ENCODE results near the gene DNPEP.
A peak's percentile ranks its signal among the peaks of the same experiment; 100 is the strongest.

The DNPEP gene

DNA sequence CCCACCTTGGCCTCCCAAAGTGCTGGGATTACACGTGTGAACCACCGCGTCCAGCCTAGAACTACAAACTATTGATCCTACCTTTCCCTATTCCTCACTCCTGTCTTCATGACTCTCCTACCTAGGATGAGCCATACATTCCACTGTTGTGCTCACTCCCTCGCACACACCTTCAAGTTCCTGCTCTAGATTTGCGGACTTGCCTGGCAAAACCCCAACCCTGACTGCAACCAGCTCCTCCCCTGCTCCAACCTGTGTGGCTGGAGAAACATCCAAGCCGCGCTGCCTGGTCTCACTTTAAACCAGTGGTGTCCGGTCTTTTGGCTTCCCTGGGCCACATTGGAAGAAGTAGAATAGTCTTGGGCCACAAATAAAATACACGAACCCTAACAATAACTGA is 5.0 kb upstream of the DNPEP start:
- TF ChIP-seq, protein P1, sequence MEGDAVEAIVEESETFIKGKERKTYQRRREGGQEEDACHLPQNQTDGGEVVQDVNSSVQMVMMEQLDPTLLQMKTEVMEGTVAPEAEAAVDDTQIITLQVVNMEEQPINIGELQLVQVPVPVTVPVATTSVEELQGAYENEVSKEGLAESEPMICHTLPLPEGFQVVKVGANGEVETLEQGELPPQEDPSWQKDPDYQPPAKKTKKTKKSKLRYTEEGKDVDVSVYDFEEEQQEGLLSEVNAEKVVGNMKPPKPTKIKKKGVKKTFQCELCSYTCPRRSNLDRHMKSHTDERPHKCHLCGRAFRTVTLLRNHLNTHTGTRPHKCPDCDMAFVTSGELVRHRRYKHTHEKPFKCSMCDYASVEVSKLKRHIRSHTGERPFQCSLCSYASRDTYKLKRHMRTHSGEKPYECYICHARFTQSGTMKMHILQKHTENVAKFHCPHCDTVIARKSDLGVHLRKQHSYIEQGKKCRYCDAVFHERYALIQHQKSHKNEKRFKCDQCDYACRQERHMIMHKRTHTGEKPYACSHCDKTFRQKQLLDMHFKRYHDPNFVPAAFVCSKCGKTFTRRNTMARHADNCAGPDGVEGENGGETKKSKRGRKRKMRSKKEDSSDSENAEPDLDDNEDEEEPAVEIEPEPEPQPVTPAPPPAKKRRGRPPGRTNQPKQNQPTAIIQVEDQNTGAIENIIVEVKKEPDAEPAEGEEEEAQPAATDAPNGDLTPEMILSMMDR (IDR thresholded peaks at IDR 0.05; ENCODE audit: control insufficient read depth, extremely low read depth, insufficient read depth), result no peak
- DNase-seq (ENCODE audit: low read depth), result no peak
- H3K4me3 ChIP-seq (ENCODE audit: low read depth, low read length), result no peak overlapping the region

DNA sequence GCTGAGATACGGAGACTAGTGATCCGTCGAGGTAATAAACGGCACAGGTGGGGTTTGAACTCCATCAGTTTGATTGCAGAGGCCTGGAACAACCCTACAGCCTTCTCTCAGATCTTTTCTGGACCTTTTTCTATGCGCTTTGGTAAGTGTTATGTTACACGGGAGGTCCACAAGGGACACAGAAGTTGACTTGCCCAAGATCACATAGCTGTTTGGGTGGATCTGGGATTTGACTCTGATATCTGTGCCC is 1.1 kb upstream of the DNPEP start:
- TF ChIP-seq, protein P1 (IDR thresholded peaks at IDR 0.05; ENCODE audit: control insufficient read depth, extremely low read depth, insufficient read depth), result no peak
- H3K4me3 ChIP-seq (ENCODE audit: low read depth, low read length), result peak overlapping the region; percentile 38
- DNase-seq (ENCODE audit: low read depth), result no peak

DNA sequence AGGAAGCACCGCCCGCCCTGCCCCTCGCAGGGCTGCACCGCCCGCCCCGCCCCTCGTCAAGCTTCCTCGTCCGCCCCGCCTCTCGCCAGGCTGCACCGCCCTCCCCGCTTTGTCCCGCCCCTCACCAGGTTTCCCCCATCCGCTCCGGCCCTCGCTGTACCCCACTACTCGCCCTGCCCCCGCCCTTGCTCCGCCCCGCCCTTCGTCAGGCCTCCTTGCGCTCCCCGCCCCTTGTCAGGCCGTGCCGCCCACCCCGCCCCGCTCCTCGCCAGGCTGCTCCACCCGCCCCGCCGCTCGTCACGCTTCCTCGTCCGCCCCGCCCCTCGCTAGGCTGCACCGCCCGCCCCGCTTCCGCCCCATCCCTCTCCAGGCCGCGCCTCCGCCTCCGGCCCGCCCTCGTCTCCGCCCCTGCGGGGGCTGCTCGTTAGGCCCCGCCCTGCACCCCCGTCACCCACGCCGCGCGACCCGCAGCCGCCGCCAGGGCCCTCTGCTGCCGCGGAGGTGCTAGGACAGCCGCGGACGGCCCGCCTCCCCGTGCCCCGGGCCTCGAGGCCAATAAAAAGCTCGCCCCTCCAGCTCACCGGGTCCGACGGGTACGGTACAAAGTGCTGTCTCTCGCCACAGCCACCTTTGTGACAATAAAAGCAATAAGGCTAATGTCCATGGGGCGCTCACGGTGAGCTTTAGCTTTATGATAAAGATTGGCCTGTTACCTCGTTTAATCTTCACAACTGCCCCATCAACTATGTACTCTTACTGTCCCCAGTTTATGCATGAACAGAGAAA is 602 bp upstream of the DNPEP start:
- DNase-seq (ENCODE audit: low read depth), result no peak

DNA sequence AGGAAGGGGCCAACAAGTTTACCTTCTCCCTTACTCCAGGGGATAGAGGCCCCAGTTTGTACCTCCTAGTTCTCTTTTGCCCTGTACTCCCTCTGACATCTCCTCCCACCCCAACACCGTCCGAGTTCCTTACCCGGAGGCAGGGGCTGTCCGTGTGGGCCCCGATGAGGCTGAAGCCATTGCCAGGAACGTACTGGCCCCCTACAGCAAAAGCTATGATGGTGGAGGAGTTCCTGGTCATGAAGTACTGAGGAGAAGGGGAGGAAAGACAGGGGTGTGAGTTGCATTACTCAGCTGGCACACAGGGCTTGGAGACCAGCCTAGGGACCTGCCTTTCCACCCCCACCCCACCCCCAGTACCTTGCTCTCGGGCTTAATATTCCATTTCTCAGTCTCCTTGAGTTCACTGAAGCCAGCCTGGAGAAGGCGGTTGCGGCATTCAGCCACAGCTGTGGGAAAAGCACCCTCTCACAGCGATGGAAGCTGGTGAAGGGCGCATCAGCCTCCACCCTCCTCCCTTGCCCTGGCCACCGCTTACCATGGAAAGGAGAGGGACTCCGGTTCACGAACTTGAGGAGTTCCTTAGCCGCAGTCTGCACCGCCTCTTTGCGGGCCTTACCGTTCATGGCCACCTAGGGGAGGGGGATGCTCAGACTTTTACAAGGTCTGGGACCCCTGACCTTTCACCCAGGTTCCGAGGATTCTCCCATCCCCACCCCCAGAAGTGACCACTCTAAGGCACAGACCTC is 1.0 kb downstream of the DNPEP start:
- TF ChIP-seq, protein P1 (IDR thresholded peaks at IDR 0.05; ENCODE audit: control insufficient read depth, extremely low read depth, insufficient read depth), result no peak
- DNase-seq (ENCODE audit: low read depth), result no peak

More for the DNA sequence above, 602 bp upstream of the DNPEP start:
- TF ChIP-seq, protein P1 (IDR thresholded peaks at IDR 0.05; ENCODE audit: control insufficient read depth, extremely low read depth, insufficient read depth), result peak; percentile 41
- peak overlapping the region; percentile 38 for H3K4me3 ChIP-seq (ENCODE audit: low read depth, low read length)

DNA sequence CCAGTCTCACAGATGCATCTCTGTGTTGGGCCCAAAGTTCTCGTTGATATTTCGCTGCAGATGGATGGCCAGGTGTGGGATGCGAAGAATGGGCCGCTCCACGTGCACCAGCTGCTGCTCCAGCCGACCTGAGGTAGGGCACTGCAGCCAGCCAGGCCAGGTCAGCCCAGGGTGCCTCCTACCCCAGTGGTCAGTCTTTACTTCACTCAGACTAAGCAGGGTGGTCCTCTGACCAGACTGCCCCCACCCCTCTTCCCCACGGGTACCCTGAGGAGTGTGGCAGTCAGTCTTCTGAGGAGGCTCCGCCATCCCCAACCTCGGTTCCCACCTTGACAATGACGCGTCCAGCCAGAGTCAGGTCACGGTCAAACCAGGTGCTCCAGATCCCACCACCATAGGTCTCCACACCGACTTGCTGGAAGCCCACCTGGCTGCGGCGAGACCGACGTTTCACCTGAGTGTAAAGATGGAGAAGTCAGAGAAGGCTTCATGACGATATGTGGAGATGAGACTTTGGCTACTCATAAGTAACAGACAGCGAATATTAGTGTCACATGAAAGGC is 1.7 kb downstream of the DNPEP start:
- no peak overlapping the region for H3K4me3 ChIP-seq (ENCODE audit: low read depth, low read length)
- no peak for DNase-seq (ENCODE audit: low read depth)
- TF ChIP-seq, protein P1 (IDR thresholded peaks at IDR 0.05; ENCODE audit: control insufficient read depth, extremely low read depth, insufficient read depth), result no peak

More for the DNA sequence above, 1.0 kb downstream of the DNPEP start:
- peak overlapping the region; percentile 84 for H3K4me3 ChIP-seq (ENCODE audit: low read depth, low read length)

DNA sequence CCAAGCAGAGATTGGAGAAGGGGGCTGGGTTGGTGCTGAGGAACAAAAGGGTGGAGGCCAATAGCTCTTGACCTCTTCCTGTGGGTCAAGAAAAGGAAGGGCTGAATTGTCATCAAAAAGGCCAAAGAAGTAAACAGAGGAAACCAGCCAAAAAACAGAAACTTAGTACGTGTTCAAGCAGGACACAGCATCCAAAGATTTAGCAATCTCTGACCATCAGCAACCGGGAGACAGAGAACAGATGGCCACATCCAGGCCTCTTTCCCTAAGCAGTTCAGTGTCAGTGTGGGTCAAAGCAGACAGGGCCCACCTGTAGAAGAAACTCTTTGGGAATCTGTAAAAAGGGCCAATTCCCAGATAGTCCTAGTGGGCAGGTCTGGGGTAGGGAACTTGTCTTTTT is 2.9 kb downstream of the DNPEP start:
- no peak for DNase-seq (ENCODE audit: low read depth)
- no peak overlapping the region for H3K4me3 ChIP-seq (ENCODE audit: low read depth, low read length)
- TF ChIP-seq, protein P1 (IDR thresholded peaks at IDR 0.05; ENCODE audit: control insufficient read depth, extremely low read depth, insufficient read depth), result no peak

Data from LNCaP clone FGC (cell line).